PC-9 (cell line): Measurements from ENCODE around the gene SNRNP27. TPM values are rescaled to one million over a fixed set of nuclear protein-coding genes. Genes with fewer than 3 reads are reported as not detected.
"Not testable (repeated sequence)": the region's sequence is repeated elsewhere in the genome, so short reads cannot be mapped to it uniquely, and the experiment has no call there.

Experiments
- BruUV-seq: library from RNA; stranded (reverse); fragments of 400-500 nt; replicated peaks from 2 replicates; lab custom pipeline; 2021; lab: Mats Ljungman, UMichigan
- CTCF ChIA-PET: fragments of 300-600 bp; sonication (Branson Sonifier 250); formaldehyde crosslinking; loops from one replicate; lab custom pipeline; 2022; ENCODE audit warnings: antibody characterized with exemption; lab: Charles Lee
- POLR2A ChIA-PET: fragments of 300-600 bp; sonication (Branson Sonifier 250); formaldehyde crosslinking; loops from one replicate; lab custom pipeline; 2022; ENCODE audit warnings: antibody characterized with exemption; ENCODE audit not compliant: unreplicated experiment; lab: Charles Lee
- DNase-seq, 2 experiments: peaks; one replicate each; pipeline versions ENCODE4 v3.0.0 to v3.0.0-alpha.2; 2015 to 2022; ENCODE audit warnings: mixed read lengths in 1 of 2
- H2AFZ ChIP-seq: fragments of 200-600 bp; sonication (generic); 2 replicates; pipeline ENCODE4 v1.8.1; 2017; ENCODE audit warnings: antibody characterized with exemption
- H3F3A ChIP-seq: fragments of 200-600 bp; sonication (generic); 2 replicates; pipeline ENCODE4 v1.8.1; 2017; ENCODE audit warnings: antibody characterized with exemption, mild to moderate bottlenecking, low read depth; ENCODE audit not compliant: insufficient read depth
- H3K27ac ChIP-seq: fragments of 200-600 bp; sonication (generic); 2 replicates; pipeline ENCODE4 v1.6.1; 2016; ENCODE audit warnings: mixed run types
- H3K27me3 ChIP-seq: fragments of 200-600 bp; sonication (generic); 2 replicates; pipeline ENCODE4 v1.6.1; 2016; ENCODE audit warnings: low read depth, mixed run types; ENCODE audit not compliant: insufficient read depth
- H3K36me3 ChIP-seq: fragments of 200-600 bp; sonication (generic); 2 replicates; pipeline ENCODE4 v1.6.1; 2016; ENCODE audit warnings: low read depth, mixed run types
- H3K4me1 ChIP-seq: fragments of 200-600 bp; sonication (generic); replicated peaks from 2 replicates; pipeline ENCODE4 v1.6.1; 2016; ENCODE audit warnings: mixed run types; ENCODE audit not compliant: insufficient read depth
- H3K4me2 ChIP-seq: fragments of 200-600 bp; sonication (generic); 2 replicates; pipeline ENCODE4 v1.6.1; 2017; ENCODE audit warnings: mixed run types
- H3K4me3 ChIP-seq: fragments of 200-600 bp; sonication (generic); 2 replicates; pipeline ENCODE4 v1.6.1; 2016; ENCODE audit warnings: mixed run types
- H3K79me2 ChIP-seq: fragments of 200-600 bp; sonication (generic); 2 replicates; pipeline ENCODE4 v1.6.1; 2017; ENCODE audit warnings: low read depth, mixed run types
- H3K9me2 ChIP-seq: fragments of 200-600 bp; sonication (generic); 2 replicates; pipeline ENCODE4 v1.8.1; 2017; ENCODE audit warnings: mild to moderate bottlenecking; ENCODE audit not compliant: insufficient read depth
- H3K9me3 ChIP-seq: fragments of 200-600 bp; sonication (generic); 2 replicates; pipeline ENCODE4 v1.8.1; 2016; ENCODE audit warnings: low read depth; ENCODE audit not compliant: insufficient read depth
- H4K20me1 ChIP-seq: fragments of 200-600 bp; sonication (generic); 2 replicates; pipeline ENCODE4 v1.8.1; 2017; ENCODE audit not compliant: insufficient read depth
- EZH2 ChIP-seq: fragments of 200-600 bp; sonication (generic); IDR thresholded peaks from 2 replicates; pipeline ENCODE4 v1.8.0; 2017; ENCODE audit warnings: antibody characterized with exemption, low read depth
- intact Hi-C: fragments of 100-400 bp; cut with micrococcal nuclease; formaldehyde crosslinking; loops from one replicate; pipeline ENCODE4 v1.10.0; 2022; ENCODE audit not compliant: unreplicated experiment
- total RNA-seq: library from RNA; stranded (reverse); gene quantifications from 2 replicates; pipeline ENCODE4 v1.2.3, GENCODE V29; 2021
- TF ChIP-seq, protein P1 (sequence below): fragments of 200-600 bp; sonication (generic); conservative IDR thresholded peaks from 2 replicates; pipeline ENCODE4 v1.6.1; 2017; ENCODE audit warnings: mixed run types, antibody characterized with exemption, mild to moderate bottlenecking, moderate library complexity

Gene SNRNP27
- total RNA-seq, 1 experiment from 2014 or later, result 29.9 TPM

DNA sequence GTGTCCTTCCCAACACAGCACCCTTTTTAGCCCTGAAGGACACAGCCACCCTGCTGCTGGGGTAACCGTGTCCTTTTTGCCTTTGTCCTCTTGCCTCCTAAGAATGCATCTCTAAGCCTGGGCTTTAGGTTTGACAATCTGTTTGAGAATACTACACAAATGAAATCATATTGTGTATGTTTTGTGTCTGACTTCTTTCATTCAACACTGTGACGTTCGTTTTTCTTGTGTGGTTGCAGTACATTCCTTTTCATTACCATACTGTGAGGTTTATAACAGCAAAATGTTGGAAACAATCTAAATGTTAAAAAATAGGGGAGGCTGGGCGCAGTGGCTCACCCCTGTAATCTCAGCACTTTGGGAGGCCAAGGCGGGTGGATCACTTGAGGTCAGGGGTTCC lies 56.5 kb downstream of the SNRNP27 start:
- H3K27me3 ChIP-seq, result no peaks in the 10 kb centered on the region
- H2AFZ ChIP-seq, result no peak overlapping the region
- H3K9me2 ChIP-seq, result no peaks in the 10 kb centered on the region
- no peaks in the 10 kb centered on the region for H3K9me3 ChIP-seq
- no peaks in the 10 kb centered on the region for H3K36me3 ChIP-seq
- CTCF ChIA-PET, result no interaction called here
- H3K4me1 ChIP-seq, result peaks cover 44% of the 10 kb centered on the region
- no peak overlapping the region for H3K4me3 ChIP-seq
- no peaks in the 10 kb centered on the region for H4K20me1 ChIP-seq
- no peak for DNase-seq
- H3K79me2 ChIP-seq, result no peaks in the 10 kb centered on the region
- no peak overlapping the region for H3K4me2 ChIP-seq
- BruUV-seq, result no TSS peak
- intact Hi-C loops, result no loop called here
- TF ChIP-seq, protein P1, sequence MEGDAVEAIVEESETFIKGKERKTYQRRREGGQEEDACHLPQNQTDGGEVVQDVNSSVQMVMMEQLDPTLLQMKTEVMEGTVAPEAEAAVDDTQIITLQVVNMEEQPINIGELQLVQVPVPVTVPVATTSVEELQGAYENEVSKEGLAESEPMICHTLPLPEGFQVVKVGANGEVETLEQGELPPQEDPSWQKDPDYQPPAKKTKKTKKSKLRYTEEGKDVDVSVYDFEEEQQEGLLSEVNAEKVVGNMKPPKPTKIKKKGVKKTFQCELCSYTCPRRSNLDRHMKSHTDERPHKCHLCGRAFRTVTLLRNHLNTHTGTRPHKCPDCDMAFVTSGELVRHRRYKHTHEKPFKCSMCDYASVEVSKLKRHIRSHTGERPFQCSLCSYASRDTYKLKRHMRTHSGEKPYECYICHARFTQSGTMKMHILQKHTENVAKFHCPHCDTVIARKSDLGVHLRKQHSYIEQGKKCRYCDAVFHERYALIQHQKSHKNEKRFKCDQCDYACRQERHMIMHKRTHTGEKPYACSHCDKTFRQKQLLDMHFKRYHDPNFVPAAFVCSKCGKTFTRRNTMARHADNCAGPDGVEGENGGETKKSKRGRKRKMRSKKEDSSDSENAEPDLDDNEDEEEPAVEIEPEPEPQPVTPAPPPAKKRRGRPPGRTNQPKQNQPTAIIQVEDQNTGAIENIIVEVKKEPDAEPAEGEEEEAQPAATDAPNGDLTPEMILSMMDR, result no peak
- TF ChIP-seq EZH2, result no peak
- H3K27ac ChIP-seq, result no peak overlapping the region
- peaks cover 45% of the 10 kb centered on the region for H3F3A ChIP-seq
- POLR2A ChIA-PET, result interaction anchor here (0.7 kb wide), 1 partner anchor 36 kb away, joined by 3 read pairs; no protein-coding TSS in a partner anchor

DNA sequence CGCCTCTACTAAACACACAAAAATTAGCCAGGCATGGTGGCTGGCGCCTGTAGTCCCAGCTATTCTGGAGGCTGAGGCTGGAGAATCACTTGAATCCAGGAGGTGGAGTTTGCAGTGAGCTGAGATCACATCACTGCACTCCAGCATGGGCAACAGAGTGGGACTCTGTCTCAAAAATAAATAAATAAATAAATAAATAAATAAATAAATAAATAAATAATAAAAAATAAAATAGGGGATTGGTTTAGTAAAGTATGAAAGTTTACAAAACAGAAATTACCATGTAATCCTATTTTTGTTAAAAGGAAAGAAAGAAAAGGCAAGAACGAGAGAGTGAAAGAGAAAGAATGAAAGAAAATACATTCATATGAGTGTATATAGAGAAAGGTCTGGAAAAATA lies 56.9 kb downstream of the SNRNP27 start:
- DNase-seq, H3K27me3 ChIP-seq, intact Hi-C loops, H3K9me2 ChIP-seq, H3K79me2 ChIP-seq, H2AFZ ChIP-seq, H4K20me1 ChIP-seq, H3K27ac ChIP-seq, BruUV-seq, H3K36me3 ChIP-seq, H3K4me3 ChIP-seq, H3K9me3 ChIP-seq, H3K4me2 ChIP-seq: not testable (repeated sequence)
- ChIA-PET CTCF (interaction anchor here (0.7 kb wide), 1 partner anchor 103 kb away, joined by 3 read pairs; no protein-coding TSS in a partner anchor), POLR2A (interaction anchor here (0.7 kb wide), 1 partner anchor 36 kb away, joined by 3 read pairs; no protein-coding TSS in a partner anchor)
- Histone ChIP-seq H3K4me1 (peaks cover 40% of the 10 kb centered on the region), H3F3A (peaks cover 42% of the 10 kb centered on the region)

DNA sequence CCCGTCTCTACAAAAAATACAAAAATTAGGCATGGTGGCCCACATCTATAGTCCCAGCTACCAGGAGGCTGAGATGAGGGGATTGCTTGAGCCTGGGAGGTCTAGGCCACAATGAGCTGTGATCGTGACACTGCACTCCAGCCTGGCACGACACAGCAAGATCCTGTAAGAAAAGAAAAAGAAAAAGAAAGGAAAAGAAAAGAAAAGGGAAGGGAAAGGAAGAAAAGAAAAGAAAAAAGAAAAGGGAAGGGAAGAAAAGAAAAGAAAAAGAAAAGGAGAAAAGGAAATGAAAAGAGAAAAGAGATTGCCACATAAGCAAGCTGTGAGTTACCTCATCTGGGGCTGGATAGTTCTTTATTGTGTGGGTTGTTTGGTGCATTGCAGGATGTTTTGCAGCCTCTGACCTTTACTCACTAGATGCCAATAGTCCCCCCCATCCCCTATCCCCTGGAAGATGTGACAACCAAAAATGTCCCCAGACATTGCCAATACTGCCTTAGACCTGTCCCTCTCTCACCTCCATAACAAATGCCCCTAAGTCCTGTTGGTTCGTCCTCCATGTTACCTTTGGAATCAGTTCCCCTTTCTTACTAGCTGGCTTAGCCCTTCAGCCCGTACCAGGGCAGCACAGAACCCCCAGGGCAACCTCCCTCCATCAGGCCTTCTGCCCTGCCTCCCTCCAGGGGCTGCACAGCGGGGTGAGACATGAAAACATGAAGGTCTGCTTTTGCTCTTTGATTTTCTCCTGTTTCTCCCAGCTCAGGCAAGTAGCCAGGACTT lies 58.8 kb downstream of the SNRNP27 start:
- H3K4me1 ChIP-seq, result peaks cover 21% of the 10 kb centered on the region
- DNase-seq, result no peak
- H3K9me3 ChIP-seq, result no peaks in the 10 kb centered on the region
- CTCF ChIA-PET, result no interaction called here
- no peaks in the 10 kb centered on the region for H3K27me3 ChIP-seq
- TF ChIP-seq, protein P1, result no peak
- no peak for TF ChIP-seq EZH2
- H3K27ac ChIP-seq, result no peak overlapping the region
- POLR2A ChIA-PET, result no interaction called here
- no peak overlapping the region for H3K4me3 ChIP-seq
- no peaks in the 10 kb centered on the region for H4K20me1 ChIP-seq
- no TSS peak for BruUV-seq
- H2AFZ ChIP-seq, result no peak overlapping the region
- no peaks in the 10 kb centered on the region for H3K79me2 ChIP-seq
- H3K4me2 ChIP-seq, result no peak overlapping the region
- no peaks in the 10 kb centered on the region for H3K36me3 ChIP-seq
- H3F3A ChIP-seq, result peaks cover 25% of the 10 kb centered on the region
- H3K9me2 ChIP-seq, result no peaks in the 10 kb centered on the region
- intact Hi-C loops, result no loop called here
